ENCODE measurements around the gene CNOT3.
A peak's percentile ranks its signal among the peaks of the same experiment; 100 is the strongest.
"Not testable (repeated sequence)": the region's sequence is repeated elsewhere in the genome, so short reads cannot be mapped to it uniquely, and the experiment has no call there.

The CNOT3 gene

DNA sequence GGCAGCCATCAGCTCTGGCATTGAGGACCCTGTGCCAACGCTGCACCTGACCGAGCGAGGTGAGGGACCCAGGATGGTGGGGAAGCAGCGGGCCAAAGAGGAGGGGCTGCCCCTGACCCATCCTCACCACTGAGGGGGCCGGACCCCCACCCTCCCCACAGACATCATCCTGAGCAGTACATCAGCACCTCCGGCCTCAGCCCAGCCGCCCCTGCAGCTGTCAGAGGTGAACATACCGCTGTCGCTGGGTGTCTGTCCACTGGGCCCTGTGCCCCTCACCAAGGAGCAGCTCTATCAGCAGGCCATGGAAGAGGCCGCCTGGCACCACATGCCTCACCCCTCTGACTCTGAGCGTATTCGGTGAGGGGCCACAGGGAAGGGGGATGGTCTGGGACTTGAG is 14.7 kb downstream of the CNOT3 start:
- no peak for DNase-seq

DNA sequence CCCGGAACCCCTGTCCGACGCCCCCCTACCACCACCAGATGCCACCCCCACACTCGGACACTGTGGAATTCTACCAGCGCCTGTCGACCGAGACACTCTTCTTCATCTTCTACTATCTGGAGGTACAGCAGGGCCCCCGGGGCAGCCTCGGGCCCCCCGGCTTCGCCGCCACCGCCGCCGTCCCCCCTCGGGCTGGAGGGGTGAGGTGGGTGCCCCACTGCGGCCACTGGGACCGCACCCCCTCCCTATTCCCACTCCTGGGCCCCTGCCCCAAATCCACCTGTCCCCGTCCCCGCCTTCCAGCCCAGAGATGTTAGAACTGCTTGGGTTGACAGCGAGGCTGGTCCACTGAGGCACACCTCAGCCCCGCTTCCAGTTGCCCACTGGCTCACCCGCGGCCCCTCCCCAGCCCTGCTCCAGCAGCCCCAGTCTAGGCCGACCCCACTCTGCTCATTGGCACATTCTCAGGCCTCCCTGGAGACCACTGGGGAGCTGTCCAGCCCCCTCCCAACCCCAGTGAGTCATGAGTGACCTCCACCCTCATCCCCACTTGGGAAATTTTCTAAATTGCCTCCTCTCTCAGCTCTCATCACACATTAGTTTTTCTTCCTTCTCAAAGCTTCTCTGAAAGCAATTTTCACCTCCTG is 15.4 kb downstream of the CNOT3 start:
- DNase-seq = no peak

DNA sequence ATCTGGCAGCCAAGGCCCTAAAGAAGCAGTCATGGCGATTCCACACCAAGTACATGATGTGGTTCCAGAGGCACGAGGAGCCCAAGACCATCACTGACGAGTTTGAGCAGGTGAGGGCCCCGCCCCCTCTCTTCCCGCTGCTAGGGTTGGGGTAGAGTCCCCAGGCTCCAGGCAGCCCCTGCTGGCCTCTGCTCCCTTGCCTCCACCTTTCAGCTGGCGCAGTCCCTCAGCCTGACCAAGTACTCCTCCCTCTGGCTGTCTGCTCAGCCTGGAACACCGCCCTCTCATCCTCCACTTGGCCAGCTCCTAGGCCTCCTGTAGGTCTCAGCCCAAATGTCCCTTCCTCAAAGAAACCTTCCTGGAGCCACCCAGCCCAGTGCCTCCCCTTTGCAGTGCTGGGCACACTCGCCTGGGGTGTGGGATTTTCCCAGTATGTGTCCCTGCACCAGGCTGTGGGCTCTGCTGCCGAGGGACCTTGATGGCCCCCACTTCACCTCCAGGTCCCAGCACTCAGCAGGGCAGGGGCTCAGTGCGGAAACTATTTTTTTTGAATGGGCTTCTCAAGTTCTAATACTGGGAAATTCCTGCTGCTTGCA is 16.3 kb downstream of the CNOT3 start:
- DNase-seq = no peak

DNA sequence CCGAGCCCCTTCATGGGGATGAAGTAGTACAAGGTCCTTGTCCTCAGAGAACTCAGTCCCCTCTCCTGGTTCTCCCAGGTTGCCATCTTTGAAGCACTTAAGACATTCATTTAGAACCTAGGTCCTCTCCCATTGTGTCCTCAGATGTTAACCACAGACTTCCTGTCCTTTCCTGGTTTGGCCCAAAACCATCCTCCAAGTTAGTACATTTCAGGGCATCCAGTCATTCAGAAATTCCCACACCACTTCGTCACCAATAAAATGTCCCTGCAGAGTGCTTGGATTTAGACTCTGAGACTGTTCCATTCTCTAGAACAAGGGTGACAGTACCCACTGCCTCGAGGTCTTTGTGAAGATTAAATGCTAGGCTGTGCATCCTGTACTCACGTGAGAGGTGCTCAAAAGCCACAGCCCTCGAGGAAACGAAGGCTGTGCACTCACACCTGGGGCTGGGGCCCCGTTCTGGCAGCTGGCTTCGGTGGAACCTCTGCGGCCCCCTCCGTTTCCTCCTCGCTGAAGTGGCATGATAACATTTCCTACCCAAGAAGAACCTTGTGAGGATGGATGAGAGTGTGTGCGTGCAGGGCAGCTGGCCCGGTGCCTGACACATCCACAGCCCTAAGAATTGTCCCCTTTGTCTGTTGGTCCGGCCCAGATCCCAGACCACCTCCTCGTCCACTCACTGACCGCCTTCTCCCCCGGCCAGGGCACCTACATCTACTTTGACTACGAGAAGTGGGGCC is 17.2 kb downstream of the CNOT3 start:
- no peak for DNase-seq

DNA sequence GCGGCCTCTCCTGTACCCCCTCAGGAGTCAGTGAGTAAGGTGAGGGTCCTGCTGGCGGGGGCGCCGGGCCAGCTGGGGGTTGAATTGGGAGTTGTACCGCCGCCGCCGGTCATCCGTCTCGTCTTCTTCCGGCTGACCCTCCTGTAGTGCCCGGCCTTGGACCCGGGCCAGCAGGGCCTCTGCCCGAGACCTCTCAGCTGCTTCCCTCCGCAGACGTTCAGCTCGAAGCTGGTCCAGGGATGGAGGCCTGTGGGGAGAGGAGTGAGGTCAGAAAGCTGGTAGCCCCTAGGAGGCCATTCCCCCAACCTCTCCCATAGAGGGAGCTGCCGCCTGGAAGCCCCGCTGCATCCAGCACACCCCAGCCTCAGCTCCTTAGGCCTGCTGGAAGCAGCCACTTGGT is 18.1 kb downstream of the CNOT3 start:
- DNase-seq = no peak

DNA sequence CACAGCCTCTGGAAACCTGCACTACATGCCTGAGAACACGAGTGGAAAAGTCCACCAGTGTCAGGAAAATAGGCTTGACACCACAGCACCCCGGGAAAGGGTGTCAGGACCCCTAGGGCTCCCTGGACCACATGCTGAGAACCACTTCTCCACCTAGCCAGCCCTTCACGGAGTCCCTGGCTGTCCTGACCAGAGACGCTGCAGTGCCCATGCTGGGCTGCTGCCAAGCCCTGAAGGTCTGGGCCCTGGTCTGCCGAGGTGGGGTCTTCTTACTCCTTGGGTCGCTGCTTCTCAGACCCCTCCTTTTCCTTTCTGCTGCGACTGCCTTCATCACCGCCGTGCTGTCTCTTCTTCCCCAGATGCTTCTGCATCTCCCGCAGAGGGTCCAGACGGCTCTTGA is 18.9 kb downstream of the CNOT3 start:
- DNase-seq = no peak

DNA sequence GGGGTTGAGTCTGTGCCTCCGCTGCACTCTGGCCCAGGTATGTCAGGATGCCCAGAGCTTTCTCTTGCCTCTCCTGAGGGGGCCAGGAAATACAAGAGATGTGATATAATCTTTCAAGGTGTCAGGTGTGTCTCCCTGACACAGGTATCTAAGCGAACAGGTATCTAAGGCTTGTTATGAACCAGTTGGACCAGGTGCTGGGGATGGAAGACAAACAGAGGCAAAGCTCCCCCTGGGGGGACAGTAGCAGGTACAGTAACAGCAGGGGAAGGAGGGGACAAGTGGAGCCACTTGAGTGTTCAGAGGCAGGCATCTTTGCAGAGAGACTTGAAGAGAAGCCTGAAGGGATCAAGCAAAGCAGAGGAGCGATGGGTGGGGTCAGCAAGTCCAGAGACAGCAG is 19.4 kb downstream of the CNOT3 start:
- no peak for DNase-seq

DNA sequence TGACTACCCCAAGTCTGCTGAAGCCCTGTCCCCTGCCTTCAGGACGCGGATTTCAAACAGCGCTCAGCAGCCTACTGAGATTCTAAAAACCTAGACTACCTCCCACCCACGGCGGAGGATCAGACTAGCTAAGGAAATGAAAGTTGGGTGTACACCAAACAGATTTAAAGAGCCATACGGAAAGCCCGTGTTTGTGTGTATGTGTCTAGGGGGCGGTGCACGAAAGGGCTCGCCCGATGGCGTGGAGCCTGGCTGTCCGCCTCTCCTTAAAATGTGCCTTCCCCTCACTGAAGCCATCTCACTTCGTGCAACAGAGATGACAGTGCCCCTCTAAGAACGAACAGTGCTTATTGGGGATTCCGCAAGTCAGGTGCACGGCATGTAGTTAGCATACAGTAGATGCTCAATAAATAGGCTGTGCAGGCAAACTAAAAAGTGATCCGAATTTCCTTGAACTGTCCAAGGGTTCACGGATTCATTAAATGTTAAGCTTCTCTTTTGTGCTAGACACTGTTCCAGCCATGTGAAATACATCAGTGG is 21.3 kb downstream of the CNOT3 start:
- DNase-seq = peak; percentile 41 to 46

DNA sequence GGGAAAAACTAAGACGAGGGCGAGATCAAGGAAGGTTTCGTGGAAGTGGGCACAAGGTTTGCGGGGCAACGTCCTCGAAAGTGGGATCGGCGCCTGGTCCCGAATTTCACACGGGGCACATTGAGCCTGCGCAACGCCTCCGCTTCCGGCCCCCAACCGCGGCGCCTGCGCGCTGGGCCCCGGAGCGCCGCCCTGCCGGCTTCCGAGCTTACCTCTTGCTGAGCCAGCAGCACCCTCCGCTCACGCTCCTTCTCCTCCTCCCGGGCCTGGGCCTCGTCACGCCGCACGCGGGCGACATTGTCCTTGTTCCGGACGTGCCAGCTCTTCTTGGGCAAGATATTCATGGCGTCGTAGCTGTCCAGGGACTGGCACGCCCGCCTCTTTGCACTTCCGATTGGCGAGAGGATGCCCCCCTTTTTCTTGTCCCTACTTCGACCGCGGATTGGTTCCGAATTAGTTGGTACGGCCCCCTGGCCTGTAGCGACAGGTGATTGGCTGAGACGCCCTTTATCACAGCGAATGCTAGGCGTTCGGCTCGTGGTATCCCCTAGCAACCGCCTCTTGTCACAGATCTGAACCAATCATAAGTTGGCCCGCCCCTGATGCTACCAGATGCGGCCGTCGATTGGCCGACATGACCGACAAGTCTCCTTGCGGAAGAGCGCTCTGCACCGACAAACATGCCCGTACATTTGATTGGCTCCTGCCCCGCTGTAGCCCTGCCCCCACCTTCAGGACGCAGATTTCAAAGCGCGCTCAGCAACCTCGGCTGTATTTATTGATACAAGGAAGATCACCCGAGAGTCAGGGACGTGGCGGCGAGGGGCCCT is 22.0 kb downstream of the CNOT3 start, which contains the start of gene LENG1:
TSS of gene LENG1 (minus strand) at position 370 of the 830 bp plus-strand sequence. CDS start at position 344, 26 bp downstream.
- peak; percentile 96 to 98 for DNase-seq

DNA sequence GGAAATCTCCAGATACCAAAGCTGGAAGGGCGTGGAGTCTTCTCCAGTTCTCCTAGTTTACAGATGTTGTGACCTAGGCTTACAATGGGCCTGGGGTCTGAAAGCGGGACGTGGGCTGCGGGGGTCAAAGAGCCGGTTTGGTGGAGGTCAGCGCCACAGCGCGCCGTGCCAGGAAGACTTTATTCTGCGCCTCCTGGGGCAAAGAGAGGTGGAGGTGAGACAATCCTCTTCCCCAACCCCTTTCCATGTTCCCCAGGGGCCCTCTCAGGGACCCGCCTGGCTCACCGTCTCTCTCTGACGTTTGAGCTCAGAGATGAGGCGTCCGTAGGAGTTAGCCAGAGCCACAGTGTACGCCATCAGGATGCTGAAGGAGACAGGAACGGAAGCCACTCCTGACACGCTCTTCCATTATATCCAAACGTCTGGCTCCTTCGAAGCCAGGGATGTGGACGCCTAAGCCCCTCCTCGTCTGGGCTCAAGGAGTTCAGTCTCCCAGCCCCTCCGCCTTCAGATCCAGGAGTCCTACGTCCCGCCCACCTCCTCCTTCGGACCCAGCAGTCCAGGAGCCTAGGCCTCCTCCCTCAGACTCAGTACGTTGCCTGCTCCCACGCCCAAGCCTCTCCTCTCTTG is 22.7 kb downstream of the CNOT3 start:
- DNase-seq = no peak

DNA sequence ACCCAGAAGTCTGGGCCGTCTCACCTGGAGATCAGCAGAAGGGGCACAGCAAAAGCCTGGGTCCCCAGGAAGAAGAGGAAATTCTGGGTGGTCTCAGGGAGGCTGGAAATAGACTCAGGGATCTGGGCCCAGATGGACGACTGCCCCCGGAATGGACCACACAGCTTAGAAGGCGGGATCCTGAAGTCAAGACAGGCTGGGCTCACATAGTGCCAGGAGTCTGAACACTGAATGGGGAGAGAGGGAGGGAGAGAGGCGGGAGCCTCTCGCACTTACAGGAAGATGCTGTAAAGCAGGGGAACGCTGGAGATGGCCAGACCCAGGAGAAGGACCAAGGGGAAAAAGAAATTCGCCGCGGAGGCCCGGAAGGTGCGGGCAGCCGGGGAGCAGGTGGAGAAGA is 23.3 kb downstream of the CNOT3 start:
- no peak for DNase-seq

DNA sequence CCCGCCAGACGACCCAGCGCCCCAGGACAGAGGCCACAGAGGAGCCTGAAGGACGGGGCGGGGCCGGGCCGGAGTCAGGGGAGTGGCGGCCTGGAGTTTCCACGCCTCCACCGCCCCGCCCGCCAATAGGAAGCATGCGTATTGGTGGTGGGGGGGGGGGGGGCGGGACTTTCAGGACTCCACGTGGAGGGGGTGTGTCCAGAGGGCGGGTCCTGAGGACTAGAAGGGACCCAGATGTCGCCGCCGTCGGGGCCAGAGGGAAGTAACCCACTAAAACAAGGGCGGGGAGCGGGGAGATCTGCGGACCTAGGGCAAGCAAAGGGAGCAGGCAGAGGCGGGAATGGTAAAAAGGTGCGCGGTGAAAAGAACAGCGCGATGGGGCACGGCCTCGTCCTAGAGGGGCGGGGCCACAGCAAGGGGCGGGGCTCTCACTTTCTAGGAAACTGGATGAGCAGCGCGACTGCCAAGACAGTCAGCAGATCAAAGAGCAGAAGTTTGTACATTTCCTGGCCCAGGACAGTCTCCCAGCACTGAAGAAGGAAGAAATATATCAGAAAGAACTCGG is 24.8 kb downstream of the CNOT3 start:
- peak; percentile 84 to 87 for DNase-seq

DNA sequence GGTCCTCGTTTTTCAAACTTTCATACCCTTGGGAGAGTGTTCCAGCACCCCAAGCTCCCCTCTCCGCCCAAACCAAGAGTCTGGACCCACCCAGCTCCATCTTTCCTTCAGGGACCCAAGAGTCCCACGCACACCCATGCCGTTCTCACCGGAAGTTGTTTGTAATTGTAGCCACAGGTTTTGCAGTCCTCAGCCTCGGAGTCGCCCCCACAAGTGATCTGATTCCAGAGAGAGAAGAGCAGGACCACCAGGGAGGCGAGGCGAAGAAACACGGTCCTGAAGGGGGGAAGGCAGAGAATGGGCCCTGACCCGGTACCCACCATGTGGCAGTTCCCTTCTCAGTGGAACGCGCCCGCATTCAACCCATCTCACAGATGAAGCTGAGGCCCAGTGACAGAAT is 25.3 kb downstream of the CNOT3 start:
- DNase-seq = no peak

DNA sequence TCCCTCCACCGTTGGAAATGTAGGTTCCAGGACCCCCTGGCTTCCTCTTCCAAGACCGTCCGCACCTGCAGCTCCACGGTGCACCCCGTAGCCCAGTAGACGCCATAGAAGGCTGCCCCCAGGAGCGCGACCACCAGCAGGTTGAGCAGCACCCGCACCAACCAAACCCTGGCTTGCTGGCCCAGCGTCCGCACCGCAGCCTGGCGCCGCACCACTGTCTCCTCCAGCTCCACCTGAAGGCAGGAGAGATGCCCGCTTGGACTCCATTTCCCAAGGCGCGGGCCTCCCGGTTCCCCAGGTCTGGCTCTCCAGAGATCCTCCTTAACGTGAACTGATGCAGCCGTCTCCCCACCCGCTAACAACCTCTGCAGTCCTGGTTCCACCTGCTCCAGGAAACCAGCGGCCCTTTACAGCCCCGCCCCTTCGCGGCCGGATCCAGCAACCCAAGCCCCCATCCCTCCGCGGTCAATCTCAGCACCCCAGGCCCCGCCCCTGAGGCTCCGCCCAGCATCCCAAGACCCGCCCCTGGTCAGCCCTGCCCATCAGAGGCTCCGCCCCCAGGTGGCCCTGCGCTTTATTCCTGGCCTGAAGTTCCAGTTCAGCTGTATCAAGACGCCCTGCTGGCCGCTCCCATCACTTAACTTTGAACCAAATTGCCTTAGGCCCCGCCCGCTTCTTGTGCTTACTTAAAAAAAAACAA is 27.0 kb downstream of the CNOT3 start:
- DNase-seq = peak; percentile 67 to 74

DNA sequence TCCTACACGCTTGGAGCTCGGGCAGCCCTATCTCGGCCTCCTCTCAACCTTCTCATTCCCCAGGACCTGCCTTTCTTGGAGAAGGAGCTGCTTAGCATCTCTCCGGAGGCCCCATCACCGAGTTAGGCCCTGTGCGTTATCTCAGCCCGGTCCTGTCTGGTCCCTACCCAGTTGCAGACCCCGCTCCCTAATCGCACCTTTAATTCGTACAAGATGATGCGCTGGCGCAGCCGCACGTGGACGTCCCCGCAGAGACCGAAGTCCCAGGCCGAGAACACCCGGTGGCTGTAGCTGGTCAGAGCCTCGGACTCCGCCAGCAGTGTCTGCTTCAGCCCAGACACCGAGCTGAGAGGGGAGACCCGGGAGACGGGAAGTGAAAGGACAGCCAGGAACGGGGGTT is 27.7 kb downstream of the CNOT3 start:
- DNase-seq = no peak

DNA sequence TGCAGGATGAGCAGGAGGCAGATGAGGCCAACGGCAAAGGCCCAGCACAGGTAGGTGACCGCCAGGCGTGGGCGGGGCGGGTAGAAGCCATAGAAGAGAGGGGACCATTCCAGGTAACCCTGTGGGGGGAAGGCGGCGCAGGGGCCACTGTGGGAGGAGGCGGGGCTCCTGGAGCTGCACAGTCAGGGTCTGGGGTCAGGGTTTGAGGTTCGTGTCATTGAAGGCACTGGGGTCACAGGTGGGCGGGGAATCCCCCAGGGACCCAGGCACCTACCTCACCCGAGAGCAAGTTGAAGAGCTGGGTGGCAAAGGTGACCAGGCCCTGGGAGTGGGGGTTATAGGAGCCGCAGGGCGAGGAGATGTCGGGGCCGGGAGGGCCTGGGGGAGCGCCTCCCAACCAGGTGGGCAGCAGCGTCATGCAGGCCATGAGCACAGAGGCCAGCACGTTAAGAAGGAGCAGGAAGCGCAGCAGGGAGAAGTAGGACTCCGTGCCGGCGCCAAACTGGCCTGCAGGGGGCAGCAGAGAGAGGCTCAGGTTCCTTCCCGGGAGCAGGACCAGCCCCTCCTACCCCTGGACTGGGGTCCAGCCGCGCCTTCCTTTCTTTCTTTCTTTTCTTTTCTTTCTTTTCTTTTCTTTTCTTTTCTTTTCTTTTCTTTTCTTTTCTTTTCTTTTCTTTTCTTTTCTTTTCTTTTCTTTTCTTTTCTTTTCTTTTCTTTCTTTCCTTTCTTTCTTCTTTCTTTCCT is 30.8 kb downstream of the CNOT3 start:
- peak; percentile 97 for DNase-seq

DNA sequence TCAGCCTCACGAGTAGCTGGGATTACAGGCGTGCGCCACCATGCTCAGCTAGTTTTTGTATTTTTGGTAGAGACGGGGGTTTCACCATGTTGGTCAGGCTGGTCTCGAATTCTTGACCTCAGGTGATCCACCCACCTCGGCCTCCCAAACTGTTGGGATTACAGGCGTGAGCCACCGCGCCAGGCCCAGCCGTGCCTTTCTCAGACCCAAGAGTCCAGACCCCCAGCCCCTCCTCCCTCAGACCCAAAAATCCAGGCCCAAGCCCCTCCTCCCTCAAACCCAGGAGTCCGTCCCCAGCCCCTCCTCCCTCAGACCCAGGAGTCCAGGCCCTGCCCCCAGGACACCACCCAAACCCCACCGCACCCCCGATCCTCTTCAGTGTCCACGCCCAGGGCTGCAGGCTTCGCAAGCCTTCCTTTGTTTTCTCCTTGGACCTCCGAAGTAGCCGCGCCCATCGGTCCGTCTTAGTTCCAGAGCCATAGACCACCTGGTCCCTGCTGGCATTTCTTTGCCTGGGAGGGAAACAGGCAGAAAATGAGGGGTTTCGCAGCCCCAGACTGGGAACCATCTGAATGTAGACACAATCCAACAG is 31.7 kb downstream of the CNOT3 start:
- DNase-seq = no peak

DNA sequence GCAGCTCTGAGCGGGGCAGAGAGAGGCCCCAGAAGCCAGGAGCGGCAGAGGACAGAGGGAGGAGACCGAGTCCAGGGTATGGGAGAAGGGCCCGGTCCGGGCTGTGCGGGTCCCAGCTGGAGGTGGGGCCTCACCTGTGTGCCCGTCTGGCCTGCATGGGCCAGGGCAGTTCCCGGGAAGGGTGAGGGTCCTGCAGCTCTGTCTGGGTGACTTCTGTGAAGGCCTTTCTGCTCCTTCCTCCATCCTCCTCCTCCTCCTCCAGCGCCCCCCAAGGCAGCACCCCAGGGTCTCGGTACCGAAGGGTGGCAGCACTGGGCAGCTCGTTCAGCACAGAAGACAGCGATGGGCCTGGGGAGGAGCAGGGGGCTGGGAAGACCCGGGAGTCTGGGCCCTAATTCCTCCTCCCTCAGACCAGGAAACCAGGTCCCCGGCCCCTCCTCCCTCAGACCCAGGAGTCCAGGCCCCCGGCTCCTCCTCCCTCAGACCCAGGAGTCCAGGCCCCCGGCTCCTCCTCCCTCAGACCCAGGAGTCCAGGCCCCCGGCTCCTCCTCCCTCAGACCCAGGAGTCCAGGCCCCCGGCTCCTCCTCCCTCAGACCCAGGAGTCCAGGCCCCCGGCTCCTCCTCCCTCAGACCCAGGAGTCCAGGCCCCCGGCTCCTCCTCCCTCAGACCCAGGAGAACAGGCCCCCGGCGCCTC is 34.3 kb downstream of the CNOT3 start:
- not testable (repeated sequence) for DNase-seq

DNA sequence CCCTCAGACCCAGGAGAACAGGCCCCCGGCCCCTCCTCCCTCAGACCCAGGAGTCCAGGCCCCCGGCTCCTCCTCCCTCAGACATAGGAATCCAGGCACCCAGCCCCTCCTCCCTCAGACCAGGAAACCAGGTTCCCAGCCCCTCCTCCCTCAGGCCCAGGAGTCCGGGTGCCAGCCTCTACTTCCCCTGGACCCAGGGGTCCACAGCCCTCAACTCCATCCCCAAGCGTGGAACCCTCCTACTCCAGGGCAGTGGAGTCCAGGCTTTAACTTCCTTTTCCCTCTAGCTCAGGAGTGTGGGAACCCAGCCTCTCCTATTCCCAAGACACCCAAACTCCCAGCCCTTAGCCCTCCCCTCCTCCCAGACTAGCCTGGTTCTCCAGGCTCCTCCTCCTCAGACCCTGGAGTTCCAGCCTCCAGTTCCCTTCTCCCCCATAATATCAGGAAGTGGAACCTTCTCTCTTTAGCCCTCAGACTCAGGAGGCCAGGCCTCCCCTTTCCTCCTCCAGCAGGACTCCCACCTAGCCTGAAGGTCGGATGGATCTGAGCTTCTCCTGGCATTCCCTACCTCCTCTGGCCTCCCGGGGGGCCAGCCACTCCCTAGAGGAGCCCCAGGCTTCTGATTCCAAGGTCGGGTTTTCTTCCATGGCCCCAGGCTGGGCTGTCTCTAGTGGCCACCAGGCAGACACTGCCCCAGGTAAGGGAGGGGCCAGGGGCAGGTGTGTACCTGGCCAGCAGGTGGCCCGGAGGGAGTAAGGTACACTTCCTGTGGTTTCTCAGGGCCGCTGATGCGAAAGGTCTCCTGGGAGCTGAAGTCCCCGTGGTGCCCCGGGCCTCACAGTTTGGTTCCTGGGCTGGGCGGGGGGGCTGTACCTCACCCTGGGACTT is 35.2 kb downstream of the CNOT3 start, which contains the start of gene TMC4:
TSS of gene TMC4 (minus strand) at position 690 of the 888 bp plus-strand sequence. CDS start at position 647, 43 bp downstream.
- no peak for DNase-seq

All from stimulated activated CD4-positive, alpha-beta T cell treated with anti-CD3 and anti-CD28 coated beads, Interleukin-2, amount 100 ng/mL, for 24 hours (primary cell).